Panc1 (cell line): ENCODE measurements around the gene MTUS2. TPM values are rescaled to one million over a fixed set of nuclear protein-coding genes. Genes with fewer than 3 reads are reported as not detected.
"Not testable (repeated sequence)": the region's sequence is repeated elsewhere in the genome, so short reads cannot be mapped to it uniquely, and the experiment has no call there.

Experiments used
- ATAC-seq: fragments of 200-7000 bp; cut with Tn5 transposase; 2 replicates; pipeline ENCODE4 v1.9.1; 2020; ENCODE audit warnings: mild to moderate bottlenecking, moderate library complexity
- BruUV-seq: library from RNA; stranded (reverse); fragments of 400-500 nt; replicated peaks from 2 replicates; lab custom pipeline; 2021; lab: Mats Ljungman, UMichigan
- CTCF ChIA-PET: fragments of 300-600 bp; sonication (Branson Sonifier 250); formaldehyde crosslinking; loops from one replicate; lab custom pipeline; 2022; ENCODE audit warnings: antibody characterized with exemption; lab: Charles Lee
- POLR2A ChIA-PET: fragments of 300-600 bp; sonication (Branson Sonifier 250); formaldehyde crosslinking; loops from one replicate; lab custom pipeline; 2022; ENCODE audit warnings: antibody characterized with exemption; lab: Charles Lee
- DNase-seq: peaks from one replicate; pipeline ENCODE4 v3.0.0-alpha.2; 2010; ENCODE audit warnings: low read depth, low spot score
- H3K27ac ChIP-seq: 2 replicates; pipeline ENCODE4 v1.5.1; 2011; ENCODE audit warnings: mild to moderate bottlenecking, low read length, inconsistent platforms
- H3K27me3 ChIP-seq: fragments of 200-500 bp; sonication (Bioruptor generic); 2 replicates; pipeline ENCODE4 v1.6.0; 2014; ENCODE audit warnings: low read length, inconsistent platforms; ENCODE audit not compliant: control insufficient read depth, insufficient read depth
- H3K36me3 ChIP-seq: fragments of 200-500 bp; sonication (Bioruptor generic); 2 replicates; pipeline ENCODE4 v1.5.1; 2014; ENCODE audit warnings: inconsistent platforms, mild to moderate bottlenecking, low read length, moderate library complexity; ENCODE audit not compliant: control insufficient read depth, insufficient read depth
- H3K4me1 ChIP-seq: 2 replicates; pipeline ENCODE4 v1.5.1; 2011; ENCODE audit warnings: inconsistent platforms, mild to moderate bottlenecking, low read length, moderate library complexity; ENCODE audit not compliant: control insufficient read depth, insufficient read depth
- H3K4me3 ChIP-seq, 2 experiments: 2 replicates each; pipeline ENCODE4 v1.5.1; 2011 to 2012; ENCODE audit warnings: low read depth in 2 of 2, low read length in 2 of 2, mild to moderate bottlenecking in 2 of 2, inconsistent platforms in 1 of 2, moderate library complexity in 1 of 2
- H3K9me3 ChIP-seq: fragments of 200-500 bp; sonication (Bioruptor generic); 2 replicates; pipeline ENCODE4 v1.5.1; 2014; ENCODE audit warnings: low read depth, mild to moderate bottlenecking, inconsistent platforms, low read length, moderate library complexity; ENCODE audit not compliant: control insufficient read depth, insufficient read depth
- POLR2AphosphoS5 ChIP-seq: IDR thresholded peaks from 2 replicates; pipeline ENCODE4 v1.6.1; 2012; ENCODE audit warnings: mild to moderate bottlenecking, low read depth, low read length, moderate library complexity
- SIN3A ChIP-seq: IDR thresholded peaks from 2 replicates; pipeline ENCODE4 v1.6.1; 2012; ENCODE audit warnings: low read depth, mild to moderate bottlenecking, low read length, moderate library complexity, borderline replicate concordance; ENCODE audit not compliant: insufficient read depth
- TCF7L2 ChIP-seq: IDR thresholded peaks from 2 replicates; pipeline ENCODE4 v1.6.1; 2011; ENCODE audit warnings: mild to moderate bottlenecking, low read depth, low read length, inconsistent platforms
- in situ Hi-C: cut with HindIII; loops from 2 replicates; pipeline ENCODE4 v1.10.0; 2016; ENCODE audit warnings: low sequenced_read_pairs, low pct_unique_long_range_greater_than_20kb
- intact Hi-C: fragments of 100-400 bp; cut with micrococcal nuclease; formaldehyde crosslinking; loops from one replicate; pipeline ENCODE4 v1.10.0; 2022; ENCODE audit not compliant: unreplicated experiment
- total RNA-seq: library from RNA; stranded (reverse); gene quantifications from one replicate; pipeline ENCODE4 v1.2.1, GENCODE V29; 2021; ENCODE audit not compliant: unreplicated experiment
- TF ChIP-seq, protein P1 (sequence below), 2 experiments: IDR thresholded peaks; 2 replicates each; pipeline ENCODE4 v1.6.1; 2011 to 2012; ENCODE audit warnings: low read depth in 2 of 2, control low read depth in 1 of 2, low read length in 1 of 2, mild to moderate bottlenecking in 1 of 2, moderate library complexity in 1 of 2; ENCODE audit not compliant: insufficient read depth in 1 of 2
- TF ChIP-seq, protein P2 (sequence below): fragments of 450-650 bp; IDR thresholded peaks from 2 replicates; pipeline ENCODE4 v1.5.1; 2017; ENCODE audit warnings: mild to moderate bottlenecking

Gene MTUS2
- total RNA-seq, 1 experiment from 2014 or later, result 0.05 TPM

DNA sequence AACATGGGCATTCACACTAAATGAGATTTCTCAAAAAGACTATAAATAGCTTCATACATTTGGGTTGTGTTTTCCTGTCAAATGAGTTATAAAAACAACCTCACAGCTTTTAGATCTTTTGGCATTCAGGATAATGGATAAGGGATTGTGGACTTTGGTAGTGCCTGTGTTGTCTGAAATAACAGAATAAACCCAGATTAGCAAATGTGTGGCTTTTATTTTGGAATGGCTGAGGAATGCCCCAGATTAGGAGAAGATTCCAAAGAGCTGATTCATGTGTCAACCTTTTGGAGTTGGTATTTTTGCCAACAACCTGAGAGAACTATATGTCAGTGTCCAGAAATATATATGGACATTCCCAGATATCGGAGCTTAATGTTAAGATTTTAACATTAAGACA is 164.7 kb downstream of the MTUS2 start:
- Histone ChIP-seq H3K4me3 (no peak overlapping the region), H3K27me3 (no peaks in the 10 kb centered on the region; the same call in 1 of the 2 replicates), H3K36me3 (no peaks in the 10 kb centered on the region), H3K27ac (no peak overlapping the region), H3K9me3 (no peaks in the 10 kb centered on the region), H3K4me1 (no peaks in the 10 kb centered on the region)
- ATAC-seq (no peak), DNase-seq (no peak)
- no TSS peak for BruUV-seq
- TF ChIP-seq SIN3A (no peak), TCF7L2 (no peak), POLR2AphosphoS5 (no peak)
- TF ChIP-seq, protein P1, sequence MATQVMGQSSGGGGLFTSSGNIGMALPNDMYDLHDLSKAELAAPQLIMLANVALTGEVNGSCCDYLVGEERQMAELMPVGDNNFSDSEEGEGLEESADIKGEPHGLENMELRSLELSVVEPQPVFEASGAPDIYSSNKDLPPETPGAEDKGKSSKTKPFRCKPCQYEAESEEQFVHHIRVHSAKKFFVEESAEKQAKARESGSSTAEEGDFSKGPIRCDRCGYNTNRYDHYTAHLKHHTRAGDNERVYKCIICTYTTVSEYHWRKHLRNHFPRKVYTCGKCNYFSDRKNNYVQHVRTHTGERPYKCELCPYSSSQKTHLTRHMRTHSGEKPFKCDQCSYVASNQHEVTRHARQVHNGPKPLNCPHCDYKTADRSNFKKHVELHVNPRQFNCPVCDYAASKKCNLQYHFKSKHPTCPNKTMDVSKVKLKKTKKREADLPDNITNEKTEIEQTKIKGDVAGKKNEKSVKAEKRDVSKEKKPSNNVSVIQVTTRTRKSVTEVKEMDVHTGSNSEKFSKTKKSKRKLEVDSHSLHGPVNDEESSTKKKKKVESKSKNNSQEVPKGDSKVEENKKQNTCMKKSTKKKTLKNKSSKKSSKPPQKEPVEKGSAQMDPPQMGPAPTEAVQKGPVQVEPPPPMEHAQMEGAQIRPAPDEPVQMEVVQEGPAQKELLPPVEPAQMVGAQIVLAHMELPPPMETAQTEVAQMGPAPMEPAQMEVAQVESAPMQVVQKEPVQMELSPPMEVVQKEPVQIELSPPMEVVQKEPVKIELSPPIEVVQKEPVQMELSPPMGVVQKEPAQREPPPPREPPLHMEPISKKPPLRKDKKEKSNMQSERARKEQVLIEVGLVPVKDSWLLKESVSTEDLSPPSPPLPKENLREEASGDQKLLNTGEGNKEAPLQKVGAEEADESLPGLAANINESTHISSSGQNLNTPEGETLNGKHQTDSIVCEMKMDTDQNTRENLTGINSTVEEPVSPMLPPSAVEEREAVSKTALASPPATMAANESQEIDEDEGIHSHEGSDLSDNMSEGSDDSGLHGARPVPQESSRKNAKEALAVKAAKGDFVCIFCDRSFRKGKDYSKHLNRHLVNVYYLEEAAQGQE (IDR thresholded peaks at IDR 0.05; ENCODE audit: insufficient read depth in 1 of 2, low read depth in 2 of 2, low read length in 1 of 2), result no peak
- TF ChIP-seq, protein P2, sequence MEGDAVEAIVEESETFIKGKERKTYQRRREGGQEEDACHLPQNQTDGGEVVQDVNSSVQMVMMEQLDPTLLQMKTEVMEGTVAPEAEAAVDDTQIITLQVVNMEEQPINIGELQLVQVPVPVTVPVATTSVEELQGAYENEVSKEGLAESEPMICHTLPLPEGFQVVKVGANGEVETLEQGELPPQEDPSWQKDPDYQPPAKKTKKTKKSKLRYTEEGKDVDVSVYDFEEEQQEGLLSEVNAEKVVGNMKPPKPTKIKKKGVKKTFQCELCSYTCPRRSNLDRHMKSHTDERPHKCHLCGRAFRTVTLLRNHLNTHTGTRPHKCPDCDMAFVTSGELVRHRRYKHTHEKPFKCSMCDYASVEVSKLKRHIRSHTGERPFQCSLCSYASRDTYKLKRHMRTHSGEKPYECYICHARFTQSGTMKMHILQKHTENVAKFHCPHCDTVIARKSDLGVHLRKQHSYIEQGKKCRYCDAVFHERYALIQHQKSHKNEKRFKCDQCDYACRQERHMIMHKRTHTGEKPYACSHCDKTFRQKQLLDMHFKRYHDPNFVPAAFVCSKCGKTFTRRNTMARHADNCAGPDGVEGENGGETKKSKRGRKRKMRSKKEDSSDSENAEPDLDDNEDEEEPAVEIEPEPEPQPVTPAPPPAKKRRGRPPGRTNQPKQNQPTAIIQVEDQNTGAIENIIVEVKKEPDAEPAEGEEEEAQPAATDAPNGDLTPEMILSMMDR, result no peak
- ChIA-PET CTCF (no interaction called here), POLR2A (no interaction called here)
- in situ Hi-C loops, result no loop called here
- intact Hi-C loops, result no loop called here

DNA sequence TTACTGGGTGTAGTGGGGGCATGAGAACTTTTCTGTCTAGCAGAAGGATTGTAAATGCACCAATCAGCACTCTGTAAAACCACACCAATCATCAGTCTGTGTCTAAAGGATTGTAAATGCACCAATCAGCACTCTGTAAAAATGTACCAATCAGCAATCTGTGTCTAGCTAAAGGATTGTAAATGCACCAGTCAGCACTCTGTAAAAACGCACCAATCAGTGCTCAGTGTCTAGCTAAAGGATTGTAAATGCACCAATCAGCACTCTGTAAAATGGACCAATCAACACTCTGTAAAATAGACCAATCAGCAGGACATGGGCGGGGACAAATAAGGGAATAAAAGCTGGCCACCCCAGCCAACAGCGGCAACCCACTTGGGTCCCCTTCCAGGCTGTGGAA is 170.2 kb downstream of the MTUS2 start:
- DNase-seq, intact Hi-C loops, H3K9me3 ChIP-seq, POLR2A ChIA-PET, H3K36me3 ChIP-seq, H3K27me3 ChIP-seq, H3K27ac ChIP-seq, in situ Hi-C loops, BruUV-seq, ATAC-seq, H3K4me3 ChIP-seq, H3K4me1 ChIP-seq, CTCF ChIA-PET: not testable (repeated sequence)

DNA sequence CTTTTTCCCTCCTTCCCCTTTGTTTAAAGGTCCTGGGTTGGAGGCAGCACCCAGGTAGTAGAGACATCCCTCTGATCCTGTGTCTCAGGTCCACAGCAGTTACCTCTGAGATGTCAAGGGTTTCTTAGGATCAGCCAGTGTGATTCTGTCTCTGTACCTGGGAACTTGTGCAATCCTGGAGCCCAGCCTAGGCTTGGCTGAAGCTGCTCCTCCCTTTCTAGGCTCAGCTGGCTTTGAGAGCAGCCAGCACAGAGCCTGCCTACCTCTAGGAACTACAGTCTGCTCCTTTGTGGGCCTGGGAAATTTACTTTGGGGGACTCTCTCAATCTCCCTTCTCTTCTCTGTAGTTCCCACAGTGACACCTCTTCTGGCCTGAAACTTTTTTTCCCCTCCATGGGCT is 171.6 kb downstream of the MTUS2 start:
- ATAC-seq, result no peak
- POLR2A ChIA-PET, result no interaction called here
- BruUV-seq, result no TSS peak

More for the DNA sequence above, 171.6 kb downstream of the MTUS2 start:
- Histone ChIP-seq H3K4me3 (no peak overlapping the region), H3K27me3 (no peaks in the 10 kb centered on the region), H3K27ac (no peak overlapping the region), H3K4me1 (no peaks in the 10 kb centered on the region), H3K36me3 (no peaks in the 10 kb centered on the region), H3K9me3 (no peaks in the 10 kb centered on the region)
- in situ Hi-C loops (no loop called here), intact Hi-C loops (no loop called here)
- CTCF ChIA-PET, result no interaction called here
- DNase-seq, result no peak
- TF ChIP-seq TCF7L2 (no peak), SIN3A (no peak), POLR2AphosphoS5 (no peak)
- TF ChIP-seq, protein P1 (IDR thresholded peaks at IDR 0.05; ENCODE audit: insufficient read depth in 1 of 2, low read depth in 2 of 2, low read length in 1 of 2), result no peak
- TF ChIP-seq, protein P2, result no peak
